Measurements from ENCODE around the gene CCN5. TPM values are rescaled to one million over a fixed set of nuclear protein-coding genes. Genes with fewer than 3 reads are reported as not detected.

The CCN5 gene
- total RNA-seq, 2 donors from 2014 or later: not detected

GRCh38 chr20:44732327-44732726 is 17.2 kb downstream of the CCN5 start:
- H3K9me3 ChIP-seq (ENCODE audit: control insufficient read depth, low read length): peaks cover 6% of the 10 kb centered on the region
- Mint-ChIP-seq H3K4me3 (no peak overlapping the region), H3K9me3 (no peaks in the 10 kb centered on the region), H3K27ac (peak overlapping the region; percentile 85), H3K4me1 (peaks cover 32% of the 10 kb centered on the region), H3K36me3 (ENCODE audit: low read depth) (no peaks in the 10 kb centered on the region), H3K27me3 (ENCODE audit: insufficient read depth) (no peaks in the 10 kb centered on the region)
- TF ChIP-seq CTCF (conservative IDR thresholded peaks at IDR 0.05): no peak
- H3K9ac ChIP-seq (ENCODE audit: extremely low read depth, low read length, poor library complexity, severe bottlenecking): peak overlapping the region; percentile 67
- H3K4me1 ChIP-seq (ENCODE audit: control insufficient read depth, insufficient read depth, low read length): peaks cover 12% of the 10 kb centered on the region
- no peak overlapping the region for H3K4me3 ChIP-seq (ENCODE audit: low read length)
- no peaks in the 10 kb centered on the region for H3K27me3 ChIP-seq (ENCODE audit: control insufficient read depth, insufficient read depth, low read length, poor library complexity, severe bottlenecking)
- H3K36me3 ChIP-seq (ENCODE audit: control insufficient read depth, insufficient read depth, low read length): no peaks in the 10 kb centered on the region
- no peak for DNase-seq
- WGBS, 2 experiments (ENCODE audit: insufficient coverage in 1 of 2, insufficient read length in 1 of 2): 43 to 56% methylated on average over 6 of the region's 6 CpGs
- no peak overlapping the region for H3K27ac ChIP-seq (ENCODE audit: low read depth, low read length)

DNA sequence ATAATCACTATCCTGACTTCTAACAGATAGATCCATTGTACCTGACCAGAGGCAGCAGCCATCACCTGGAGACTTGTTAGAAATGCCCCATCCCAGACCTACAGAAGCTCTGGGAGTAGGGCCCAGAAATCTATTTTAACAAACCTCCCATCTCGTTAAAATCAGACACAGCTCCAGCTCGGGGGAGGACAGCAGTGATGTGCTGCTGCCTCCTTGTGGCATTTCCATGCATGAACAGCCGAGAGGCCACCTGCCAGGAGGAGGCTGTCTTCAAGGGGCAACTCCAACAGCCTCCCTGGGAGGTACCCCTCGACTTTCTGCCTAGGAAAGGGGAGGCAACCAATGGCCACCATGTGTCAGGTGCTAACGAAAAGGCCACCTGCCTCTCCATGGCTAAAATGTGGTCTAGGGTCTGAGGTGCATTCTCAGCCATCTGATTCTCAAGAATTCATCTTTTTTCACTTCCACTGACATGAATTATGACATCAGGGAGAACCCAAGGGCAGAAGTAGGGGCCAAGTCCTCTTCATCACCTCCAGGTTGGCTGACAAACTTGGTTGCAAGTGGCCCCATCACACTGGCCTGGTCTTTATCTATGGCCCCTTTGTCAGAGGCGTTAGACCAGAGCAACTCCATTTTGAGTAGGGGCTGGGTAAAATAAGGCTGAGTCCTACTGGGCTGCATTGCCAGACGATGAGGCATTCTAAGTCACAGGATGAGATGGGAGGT is 18.3 kb downstream of the CCN5 start:
- H3K27ac ChIP-seq (ENCODE audit: low read depth, low read length): no peak overlapping the region
- no peak overlapping the region for H3K9ac ChIP-seq (ENCODE audit: extremely low read depth, low read length, poor library complexity, severe bottlenecking)
- peaks cover 7% of the 10 kb centered on the region for H3K9me3 ChIP-seq (ENCODE audit: control insufficient read depth, low read length)
- H3K4me1 Mint-ChIP-seq: peaks cover 32% of the 10 kb centered on the region
- H3K4me1 ChIP-seq (ENCODE audit: control insufficient read depth, insufficient read depth, low read length): peaks cover 12% of the 10 kb centered on the region
- no peak overlapping the region for H3K4me3 ChIP-seq (ENCODE audit: low read length)
- H3K36me3 Mint-ChIP-seq (ENCODE audit: low read depth): no peaks in the 10 kb centered on the region
- WGBS, 2 experiments (ENCODE audit: insufficient coverage in 1 of 2, insufficient read length in 1 of 2): 41 to 69% methylated on average over 3 to 7 of the region's 7 CpGs
- TF ChIP-seq CTCF (conservative IDR thresholded peaks at IDR 0.05): peak; percentile 94
- no peaks in the 10 kb centered on the region for H3K27me3 Mint-ChIP-seq (ENCODE audit: insufficient read depth)
- H3K27ac Mint-ChIP-seq: no peak overlapping the region
- no peak overlapping the region for H3K4me3 Mint-ChIP-seq
- no peaks in the 10 kb centered on the region for H3K36me3 ChIP-seq (ENCODE audit: control insufficient read depth, insufficient read depth, low read length)
- no peaks in the 10 kb centered on the region for H3K27me3 ChIP-seq (ENCODE audit: control insufficient read depth, insufficient read depth, low read length, poor library complexity, severe bottlenecking)
- H3K9me3 Mint-ChIP-seq: no peaks in the 10 kb centered on the region
- DNase-seq: peak; percentile 92

DNA sequence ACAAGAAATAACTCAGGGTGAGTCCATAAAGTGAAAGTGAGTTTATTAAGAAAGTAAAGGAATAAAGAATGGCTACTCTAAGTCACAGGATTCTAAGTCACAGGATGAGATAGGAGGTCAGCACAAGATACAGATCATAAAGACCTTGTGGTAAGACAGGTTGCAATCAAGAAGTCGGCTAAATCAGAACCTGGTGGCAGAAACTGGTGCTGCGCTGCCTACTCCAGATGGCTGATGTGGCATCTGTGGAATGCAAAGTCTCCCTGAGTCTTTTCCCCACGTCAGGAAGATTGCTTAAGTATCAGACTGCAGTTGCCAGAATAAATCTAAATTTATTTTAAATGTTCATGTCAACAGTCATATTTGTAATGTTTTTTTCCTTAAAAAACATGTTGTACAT is 19.8 kb downstream of the CCN5 start:
- Histone ChIP-seq H3K9ac (ENCODE audit: extremely low read depth, low read length, poor library complexity, severe bottlenecking) (no peak overlapping the region), H3K4me1 (ENCODE audit: control insufficient read depth, insufficient read depth, low read length) (peaks cover 3% of the 10 kb centered on the region), H3K27ac (ENCODE audit: low read depth, low read length) (no peak overlapping the region), H3K36me3 (ENCODE audit: control insufficient read depth, insufficient read depth, low read length) (no peaks in the 10 kb centered on the region), H3K4me3 (ENCODE audit: low read length) (no peak overlapping the region), H3K9me3 (ENCODE audit: control insufficient read depth, low read length) (peaks cover 7% of the 10 kb centered on the region), H3K27me3 (ENCODE audit: control insufficient read depth, insufficient read depth, low read length, poor library complexity, severe bottlenecking) (no peaks in the 10 kb centered on the region)
- no peak overlapping the region for H3K27ac Mint-ChIP-seq
- TF ChIP-seq CTCF (conservative IDR thresholded peaks at IDR 0.05): peak; percentile 64
- no peak overlapping the region for H3K4me3 Mint-ChIP-seq
- H3K9me3 Mint-ChIP-seq: no peaks in the 10 kb centered on the region
- H3K36me3 Mint-ChIP-seq (ENCODE audit: low read depth): no peaks in the 10 kb centered on the region
- H3K27me3 Mint-ChIP-seq (ENCODE audit: insufficient read depth): no peaks in the 10 kb centered on the region
- peaks cover 20% of the 10 kb centered on the region for H3K4me1 Mint-ChIP-seq
- peak; percentile 83 for DNase-seq
- WGBS, 2 experiments (ENCODE audit: insufficient coverage in 1 of 2, insufficient read length in 1 of 2): 88 to 100% methylated on average over 2 to 3 of the region's 3 CpGs
